Measurements from ENCODE around the gene HTR6. TPM values are rescaled to one million over a fixed set of nuclear protein-coding genes. Genes with fewer than 3 reads are reported as not detected.
A peak's percentile ranks its signal among the peaks of the same experiment; 100 is the strongest.

The HTR6 gene
- polyA plus RNA-seq, 1 donor (not counting 4 experiments of a cell fraction or from before 2014, with no cell fraction given), result not detected

- no peak overlapping the region for H3K4me3 ChIP-seq (ENCODE audit: control insufficient read depth in 2 of 3, extremely low read depth in 1 of 3, insufficient read depth in 2 of 3, low read depth in 1 of 3, low read length in 3 of 3)
- H3K4me2 ChIP-seq (ENCODE audit: control insufficient read depth, extremely low read depth, insufficient read depth, low read depth, low read length), result no peak overlapping the region
- peaks cover 0 to 4% of the 10 kb centered on the region in 2 experiments for H3K36me3 ChIP-seq (ENCODE audit: control insufficient read depth in 2 of 2, extremely low read depth in 1 of 2, insufficient read depth in 2 of 2, low read length in 2 of 2)
- H3K4me1 ChIP-seq (ENCODE audit: control insufficient read depth, extremely low read depth, insufficient read depth, low read length), result peaks cover 43% of the 10 kb centered on the region
- H3K9me1 ChIP-seq (ENCODE audit: control insufficient read depth, extremely low read depth, insufficient read depth, low read length), result no peaks in the 10 kb centered on the region
- no peaks in the 10 kb centered on the region for H4K20me1 ChIP-seq (ENCODE audit: control insufficient read depth, extremely low read depth, insufficient read depth, low read length)
- FAIRE-seq (no peak), DNase-seq (ENCODE audit: low read depth, low spot score) (no peak)
- no peaks in the 10 kb centered on the region for H3K27me3 ChIP-seq (ENCODE audit: control insufficient read depth, extremely low read depth, insufficient read depth, low read length)
- H2AFZ ChIP-seq (ENCODE audit: control insufficient read depth, low read length), result no peak overlapping the region
- peak overlapping the region; percentile 53 for H3K27ac ChIP-seq (ENCODE audit: control insufficient read depth, insufficient read depth, low read length)
- TF ChIP-seq, protein P1, sequence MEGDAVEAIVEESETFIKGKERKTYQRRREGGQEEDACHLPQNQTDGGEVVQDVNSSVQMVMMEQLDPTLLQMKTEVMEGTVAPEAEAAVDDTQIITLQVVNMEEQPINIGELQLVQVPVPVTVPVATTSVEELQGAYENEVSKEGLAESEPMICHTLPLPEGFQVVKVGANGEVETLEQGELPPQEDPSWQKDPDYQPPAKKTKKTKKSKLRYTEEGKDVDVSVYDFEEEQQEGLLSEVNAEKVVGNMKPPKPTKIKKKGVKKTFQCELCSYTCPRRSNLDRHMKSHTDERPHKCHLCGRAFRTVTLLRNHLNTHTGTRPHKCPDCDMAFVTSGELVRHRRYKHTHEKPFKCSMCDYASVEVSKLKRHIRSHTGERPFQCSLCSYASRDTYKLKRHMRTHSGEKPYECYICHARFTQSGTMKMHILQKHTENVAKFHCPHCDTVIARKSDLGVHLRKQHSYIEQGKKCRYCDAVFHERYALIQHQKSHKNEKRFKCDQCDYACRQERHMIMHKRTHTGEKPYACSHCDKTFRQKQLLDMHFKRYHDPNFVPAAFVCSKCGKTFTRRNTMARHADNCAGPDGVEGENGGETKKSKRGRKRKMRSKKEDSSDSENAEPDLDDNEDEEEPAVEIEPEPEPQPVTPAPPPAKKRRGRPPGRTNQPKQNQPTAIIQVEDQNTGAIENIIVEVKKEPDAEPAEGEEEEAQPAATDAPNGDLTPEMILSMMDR (optimal IDR thresholded peaks at IDR 0.05 in 1 of 3, IDR thresholded peaks at IDR 0.05 in 1 of 3, conservative IDR thresholded peaks at IDR 0.05 in 1 of 3; ENCODE audit: extremely low read depth in 1 of 3, insufficient read depth in 2 of 3, low read length in 3 of 3), result no peak
- TF ChIP-seq EZH2 (IDR thresholded peaks at IDR 0.05; ENCODE audit: low read length), result no peak
- H3K9ac ChIP-seq (ENCODE audit: control insufficient read depth, extremely low read depth, insufficient read depth, low read length), result no peak overlapping the region
- dilution Hi-C loops (cut with MboI; ENCODE audit: extremely low pct_ligation_motif_present, low sequenced_read_pairs), result no loop called here
- no peaks in the 10 kb centered on the region for H3K9me3 ChIP-seq (ENCODE audit: control insufficient read depth, low read depth, low read length)
- H3K79me2 ChIP-seq (ENCODE audit: control insufficient read depth, insufficient read depth, low read length), result peaks cover 44% of the 10 kb centered on the region
Observed at GRCh38 chr1:19616489-19616888, 48.2 kb upstream of the HTR6 start.

DNA sequence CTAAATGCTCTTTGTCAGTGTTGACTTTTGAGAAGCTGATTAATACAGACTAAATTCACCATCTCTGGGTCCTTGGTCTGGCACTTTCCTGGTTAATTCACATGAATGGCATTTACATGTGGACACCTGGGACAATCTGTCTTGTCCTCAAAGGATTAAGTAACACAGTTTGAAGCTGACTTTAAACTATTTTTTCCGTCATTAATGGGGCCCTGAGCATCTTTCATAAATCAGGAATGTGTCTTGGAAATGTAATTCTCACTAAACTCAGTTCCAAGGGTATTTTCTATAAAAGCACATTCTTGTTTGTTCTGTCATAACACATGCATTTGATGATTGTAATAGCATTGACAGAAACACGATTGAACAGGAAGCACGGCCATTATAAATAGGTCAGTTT, 47.3 kb upstream of the HTR6 start:
- H2AFZ ChIP-seq (ENCODE audit: control insufficient read depth, low read length), result no peak overlapping the region

More for the DNA sequence above, 47.3 kb upstream of the HTR6 start:
- Histone ChIP-seq H3K9me1 (ENCODE audit: control insufficient read depth, extremely low read depth, insufficient read depth, low read length) (no peaks in the 10 kb centered on the region), H3K27ac (ENCODE audit: control insufficient read depth, insufficient read depth, low read length) (peak overlapping the region; percentile 53), H3K9ac (ENCODE audit: control insufficient read depth, extremely low read depth, insufficient read depth, low read length) (no peak overlapping the region), H3K4me2 (ENCODE audit: control insufficient read depth, extremely low read depth, insufficient read depth, low read depth, low read length) (no peak overlapping the region), H3K36me3 (ENCODE audit: control insufficient read depth in 2 of 2, extremely low read depth in 1 of 2, insufficient read depth in 2 of 2, low read length in 2 of 2) (peaks cover 2 to 4% of the 10 kb centered on the region in 2 experiments), H4K20me1 (ENCODE audit: control insufficient read depth, extremely low read depth, insufficient read depth, low read length) (no peaks in the 10 kb centered on the region), H3K79me2 (ENCODE audit: control insufficient read depth, insufficient read depth, low read length) (peaks cover 45% of the 10 kb centered on the region), H3K4me1 (ENCODE audit: control insufficient read depth, extremely low read depth, insufficient read depth, low read length) (peaks cover 49% of the 10 kb centered on the region), H3K4me3 (ENCODE audit: control insufficient read depth in 2 of 3, extremely low read depth in 1 of 3, insufficient read depth in 2 of 3, low read depth in 1 of 3, low read length in 3 of 3) (no peak overlapping the region), H3K27me3 (ENCODE audit: control insufficient read depth, extremely low read depth, insufficient read depth, low read length) (no peaks in the 10 kb centered on the region), H3K9me3 (ENCODE audit: control insufficient read depth, low read depth, low read length) (no peaks in the 10 kb centered on the region)
- DNase-seq (ENCODE audit: low read depth, low spot score) (no peak), FAIRE-seq (no peak)
- dilution Hi-C loops (cut with MboI; ENCODE audit: extremely low pct_ligation_motif_present, low sequenced_read_pairs), result no loop called here
- no peak for TF ChIP-seq EZH2 (IDR thresholded peaks at IDR 0.05; ENCODE audit: low read length)
- TF ChIP-seq, protein P1 (optimal IDR thresholded peaks at IDR 0.05 in 1 of 3, IDR thresholded peaks at IDR 0.05 in 1 of 3, conservative IDR thresholded peaks at IDR 0.05 in 1 of 3; ENCODE audit: extremely low read depth in 1 of 3, insufficient read depth in 2 of 3, low read length in 3 of 3), result no peak

Measured in keratinocyte (primary cell).